ENCODE measurements around the gene ZNF217.
"Not testable (repeated sequence)": the region's sequence is repeated elsewhere in the genome, so short reads cannot be mapped to it uniquely, and the experiment has no call there.

The ZNF217 gene

DNA sequence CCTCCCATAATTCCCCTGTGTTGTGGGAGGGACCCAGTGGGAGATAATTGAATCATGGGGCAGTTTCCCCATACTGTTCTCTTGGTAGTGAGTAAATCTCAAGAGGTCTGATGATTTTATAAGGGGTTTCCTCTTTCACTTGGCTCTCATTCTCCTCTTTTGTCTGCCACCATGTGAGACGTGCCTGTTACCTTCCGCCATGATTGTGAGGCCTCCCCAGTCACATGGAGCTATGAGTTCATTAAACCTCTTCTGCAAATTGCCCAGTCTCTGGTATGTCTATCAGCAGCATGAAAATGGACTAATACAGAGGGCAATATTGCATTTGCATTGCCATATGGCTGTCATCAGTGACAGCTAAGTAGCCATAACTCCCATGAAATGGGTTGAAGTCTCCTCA is 63.2 kb downstream of the ZNF217 start:
- in situ Hi-C loops (cut with HindIII; ENCODE audit: low sequenced_read_pairs) = no loop called here
- TF ChIP-seq, protein P1, sequence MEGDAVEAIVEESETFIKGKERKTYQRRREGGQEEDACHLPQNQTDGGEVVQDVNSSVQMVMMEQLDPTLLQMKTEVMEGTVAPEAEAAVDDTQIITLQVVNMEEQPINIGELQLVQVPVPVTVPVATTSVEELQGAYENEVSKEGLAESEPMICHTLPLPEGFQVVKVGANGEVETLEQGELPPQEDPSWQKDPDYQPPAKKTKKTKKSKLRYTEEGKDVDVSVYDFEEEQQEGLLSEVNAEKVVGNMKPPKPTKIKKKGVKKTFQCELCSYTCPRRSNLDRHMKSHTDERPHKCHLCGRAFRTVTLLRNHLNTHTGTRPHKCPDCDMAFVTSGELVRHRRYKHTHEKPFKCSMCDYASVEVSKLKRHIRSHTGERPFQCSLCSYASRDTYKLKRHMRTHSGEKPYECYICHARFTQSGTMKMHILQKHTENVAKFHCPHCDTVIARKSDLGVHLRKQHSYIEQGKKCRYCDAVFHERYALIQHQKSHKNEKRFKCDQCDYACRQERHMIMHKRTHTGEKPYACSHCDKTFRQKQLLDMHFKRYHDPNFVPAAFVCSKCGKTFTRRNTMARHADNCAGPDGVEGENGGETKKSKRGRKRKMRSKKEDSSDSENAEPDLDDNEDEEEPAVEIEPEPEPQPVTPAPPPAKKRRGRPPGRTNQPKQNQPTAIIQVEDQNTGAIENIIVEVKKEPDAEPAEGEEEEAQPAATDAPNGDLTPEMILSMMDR (IDR thresholded peaks at IDR 0.05; ENCODE audit: low read depth, low read length, missing control alignments) = no peak
- DNase-seq (ENCODE audit: low read depth) = no peak
- no peak overlapping the region for H3K4me3 ChIP-seq (ENCODE audit: low read depth, low read length)

DNA sequence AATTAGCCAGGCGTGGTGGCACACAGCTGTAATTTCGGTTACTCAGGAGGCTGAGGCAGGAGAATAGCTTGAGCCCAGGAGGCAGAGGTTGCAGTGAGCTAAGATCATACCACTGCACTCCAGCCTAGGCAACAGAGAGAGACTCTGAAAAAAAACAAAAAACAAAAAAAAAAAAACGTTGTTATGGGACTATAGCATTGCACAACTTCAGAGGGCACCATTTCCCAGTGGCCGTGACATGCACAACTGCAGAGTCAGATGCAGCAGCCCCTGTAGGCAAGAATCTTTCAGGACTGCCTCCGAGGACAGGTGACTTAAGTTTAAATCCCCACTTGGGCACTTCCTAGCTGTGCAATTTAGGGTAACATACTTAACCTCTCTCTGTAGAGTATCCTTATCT is 64.0 kb downstream of the ZNF217 start:
- no peak for DNase-seq (ENCODE audit: low read depth)
- TF ChIP-seq, protein P1 (IDR thresholded peaks at IDR 0.05; ENCODE audit: low read depth, low read length, missing control alignments) = no peak
- no peak overlapping the region for H3K4me3 ChIP-seq (ENCODE audit: low read depth, low read length)
- in situ Hi-C loops (cut with HindIII; ENCODE audit: low sequenced_read_pairs) = no loop called here

DNA sequence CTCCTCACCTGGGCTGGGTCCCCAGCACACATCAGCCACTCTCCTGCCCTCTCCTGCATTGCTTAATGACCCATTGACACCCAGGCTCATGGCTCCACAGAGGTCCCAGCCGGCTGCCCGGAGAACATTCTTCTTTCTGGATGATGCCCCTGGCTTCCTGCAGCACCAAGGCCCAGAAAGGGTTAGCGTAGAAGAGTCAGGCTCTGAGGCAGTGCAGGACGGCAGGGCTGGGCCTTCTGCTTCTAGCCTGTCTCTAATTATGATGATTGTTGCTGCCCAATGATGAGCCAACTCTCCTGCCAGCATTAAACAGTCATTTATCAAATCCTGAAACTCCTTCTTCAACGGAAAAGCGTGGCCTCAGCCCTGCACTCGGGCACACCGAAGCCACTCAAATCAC is 66.4 kb downstream of the ZNF217 start:
- in situ Hi-C loops (cut with HindIII; ENCODE audit: low sequenced_read_pairs) = no loop called here
- TF ChIP-seq, protein P1 (IDR thresholded peaks at IDR 0.05; ENCODE audit: low read depth, low read length, missing control alignments) = no peak
- no peak for DNase-seq (ENCODE audit: low read depth)
- no peak overlapping the region for H3K4me3 ChIP-seq (ENCODE audit: low read depth, low read length)

DNA sequence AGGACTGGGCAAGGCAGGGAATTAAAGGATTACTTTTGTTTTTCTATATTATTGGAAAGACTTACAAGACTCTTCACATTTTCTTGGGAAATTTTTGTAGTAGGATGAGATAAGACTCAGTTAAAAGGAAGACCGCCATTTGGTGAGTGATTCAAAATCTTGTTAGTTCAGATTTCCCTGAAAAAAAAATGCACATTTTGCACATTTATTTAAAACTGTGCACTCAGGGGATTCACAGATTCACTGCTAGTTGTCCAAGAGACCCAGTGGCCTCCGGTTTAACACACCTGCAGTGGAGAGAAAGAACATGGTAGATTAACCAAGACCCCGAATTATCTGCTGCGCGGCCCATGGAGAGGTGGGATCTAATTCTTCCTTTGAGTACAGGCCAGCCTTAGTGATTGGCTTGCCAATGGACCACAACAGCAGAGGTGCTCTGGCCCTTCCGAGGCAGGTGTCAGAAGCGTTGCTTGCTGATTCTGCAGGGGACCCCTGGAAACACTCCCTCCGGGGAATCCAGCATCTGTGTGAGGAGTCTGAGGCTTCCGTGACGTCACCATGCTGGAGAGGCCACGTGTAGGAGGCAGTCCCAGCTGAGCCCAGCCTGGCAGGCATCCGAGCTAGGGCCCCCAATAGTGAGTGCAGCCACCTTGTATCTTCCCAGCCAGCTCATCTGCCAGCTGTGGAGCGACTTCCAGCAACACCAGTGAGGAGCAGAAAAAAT is 68.9 kb downstream of the ZNF217 start:
- DNase-seq (ENCODE audit: low read depth) = no peak
- in situ Hi-C loops (cut with HindIII; ENCODE audit: low sequenced_read_pairs) = no loop called here
- TF ChIP-seq, protein P1 (IDR thresholded peaks at IDR 0.05; ENCODE audit: low read depth, low read length, missing control alignments) = no peak
- H3K4me3 ChIP-seq (ENCODE audit: low read depth, low read length) = no peak overlapping the region

DNA sequence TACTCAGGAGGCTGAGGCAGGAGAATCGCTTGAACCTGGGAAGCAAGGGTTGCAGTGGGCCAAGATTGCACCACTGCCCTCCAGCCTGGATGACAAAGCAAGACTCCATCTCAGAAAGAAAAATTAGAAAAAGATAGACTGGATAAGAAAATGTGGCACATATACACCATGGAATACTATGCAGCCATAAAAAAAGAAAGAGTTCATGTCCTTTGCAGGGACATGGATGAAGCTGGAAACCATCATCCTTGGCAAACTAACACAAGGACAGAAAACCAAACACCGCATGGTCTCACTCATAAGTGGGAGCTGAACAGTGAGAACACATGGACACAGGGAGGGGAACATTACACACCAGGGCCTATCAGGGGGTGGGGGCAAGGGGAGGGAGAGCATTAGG is 70.0 kb downstream of the ZNF217 start:
- H3K4me3 ChIP-seq (ENCODE audit: low read depth, low read length); DNase-seq (ENCODE audit: low read depth); in situ Hi-C loops (cut with HindIII; ENCODE audit: low sequenced_read_pairs): not testable (repeated sequence)

DNA sequence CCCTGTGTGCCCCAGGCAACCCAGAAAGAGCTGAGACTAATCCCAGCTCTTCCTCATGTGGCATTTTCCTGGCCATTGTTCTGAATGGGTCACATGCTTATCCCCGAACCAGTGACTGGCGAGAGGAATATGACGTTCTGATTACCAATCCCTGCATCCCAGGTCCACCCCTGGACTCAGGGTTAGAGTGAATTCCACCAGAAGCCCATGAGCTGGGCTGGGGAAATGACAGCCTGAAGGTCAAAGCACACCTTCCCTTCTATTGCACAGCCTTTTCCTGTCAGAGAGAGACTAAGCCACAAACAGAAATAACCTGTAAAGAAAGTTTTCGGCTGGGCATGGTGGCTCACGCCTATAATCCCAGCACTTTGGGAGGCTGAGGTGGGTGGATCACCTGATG is 70.9 kb downstream of the ZNF217 start:
- TF ChIP-seq, protein P1 (IDR thresholded peaks at IDR 0.05; ENCODE audit: low read depth, low read length, missing control alignments) = no peak
- H3K4me3 ChIP-seq (ENCODE audit: low read depth, low read length) = no peak overlapping the region
- no peak for DNase-seq (ENCODE audit: low read depth)
- in situ Hi-C loops (cut with HindIII; ENCODE audit: low sequenced_read_pairs) = no loop called here

DNA sequence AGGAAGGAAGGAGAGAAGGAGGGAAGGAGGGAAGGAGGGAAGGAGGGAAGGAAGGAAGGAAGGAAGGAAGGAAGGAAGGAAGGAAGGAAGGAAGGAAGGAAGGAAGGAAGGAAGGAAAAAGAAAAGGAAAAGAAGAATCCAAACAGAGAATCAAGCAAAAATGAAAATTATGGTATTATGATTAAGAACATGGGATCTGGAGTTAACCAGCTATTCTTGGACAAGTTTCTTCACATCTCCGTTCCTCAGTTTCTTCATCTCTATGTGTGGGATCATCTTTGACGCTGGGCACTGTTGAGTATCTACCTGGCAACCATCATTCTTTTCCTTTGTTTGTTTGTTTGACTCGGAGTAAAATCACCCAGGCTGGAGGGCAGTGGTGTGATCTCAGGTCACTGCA is 71.6 kb downstream of the ZNF217 start:
- DNase-seq (ENCODE audit: low read depth) = no peak
- no peak overlapping the region for H3K4me3 ChIP-seq (ENCODE audit: low read depth, low read length)
- TF ChIP-seq, protein P1 (IDR thresholded peaks at IDR 0.05; ENCODE audit: low read depth, low read length, missing control alignments) = no peak
- in situ Hi-C loops (cut with HindIII; ENCODE audit: low sequenced_read_pairs) = no loop called here

DNA sequence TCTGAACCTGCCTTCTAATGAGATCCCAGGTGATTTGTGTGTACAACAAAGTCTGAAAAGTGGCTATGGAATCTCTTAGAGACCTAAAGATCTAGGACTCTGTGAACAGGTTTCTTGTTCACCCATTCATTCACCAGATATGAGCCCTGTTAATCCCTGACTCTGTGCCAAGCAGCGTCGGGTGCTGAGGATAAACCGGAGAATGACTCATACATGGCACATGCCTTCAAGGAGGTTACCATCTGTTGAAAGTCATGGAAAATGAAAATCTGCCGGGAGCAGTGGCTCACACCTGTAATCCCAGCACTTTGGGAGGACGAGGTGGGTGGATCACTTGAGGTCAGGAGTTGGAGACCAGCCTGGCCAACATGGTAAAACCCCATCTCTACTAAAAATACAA is 72.2 kb downstream of the ZNF217 start:
- DNase-seq (ENCODE audit: low read depth); H3K4me3 ChIP-seq (ENCODE audit: low read depth, low read length); in situ Hi-C loops (cut with HindIII; ENCODE audit: low sequenced_read_pairs): not testable (repeated sequence)
